ENCODE data around the gene C4BPB.

The C4BPB gene

GRCh38 chr1:207060596-207060995 is 28.1 kb upstream of the C4BPB start:
- DNase-seq (ENCODE audit: low read depth), result no peak
- TF ChIP-seq, protein P1, sequence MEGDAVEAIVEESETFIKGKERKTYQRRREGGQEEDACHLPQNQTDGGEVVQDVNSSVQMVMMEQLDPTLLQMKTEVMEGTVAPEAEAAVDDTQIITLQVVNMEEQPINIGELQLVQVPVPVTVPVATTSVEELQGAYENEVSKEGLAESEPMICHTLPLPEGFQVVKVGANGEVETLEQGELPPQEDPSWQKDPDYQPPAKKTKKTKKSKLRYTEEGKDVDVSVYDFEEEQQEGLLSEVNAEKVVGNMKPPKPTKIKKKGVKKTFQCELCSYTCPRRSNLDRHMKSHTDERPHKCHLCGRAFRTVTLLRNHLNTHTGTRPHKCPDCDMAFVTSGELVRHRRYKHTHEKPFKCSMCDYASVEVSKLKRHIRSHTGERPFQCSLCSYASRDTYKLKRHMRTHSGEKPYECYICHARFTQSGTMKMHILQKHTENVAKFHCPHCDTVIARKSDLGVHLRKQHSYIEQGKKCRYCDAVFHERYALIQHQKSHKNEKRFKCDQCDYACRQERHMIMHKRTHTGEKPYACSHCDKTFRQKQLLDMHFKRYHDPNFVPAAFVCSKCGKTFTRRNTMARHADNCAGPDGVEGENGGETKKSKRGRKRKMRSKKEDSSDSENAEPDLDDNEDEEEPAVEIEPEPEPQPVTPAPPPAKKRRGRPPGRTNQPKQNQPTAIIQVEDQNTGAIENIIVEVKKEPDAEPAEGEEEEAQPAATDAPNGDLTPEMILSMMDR (conservative IDR thresholded peaks at IDR 0.05; ENCODE audit: low read length), result no peak

DNA sequence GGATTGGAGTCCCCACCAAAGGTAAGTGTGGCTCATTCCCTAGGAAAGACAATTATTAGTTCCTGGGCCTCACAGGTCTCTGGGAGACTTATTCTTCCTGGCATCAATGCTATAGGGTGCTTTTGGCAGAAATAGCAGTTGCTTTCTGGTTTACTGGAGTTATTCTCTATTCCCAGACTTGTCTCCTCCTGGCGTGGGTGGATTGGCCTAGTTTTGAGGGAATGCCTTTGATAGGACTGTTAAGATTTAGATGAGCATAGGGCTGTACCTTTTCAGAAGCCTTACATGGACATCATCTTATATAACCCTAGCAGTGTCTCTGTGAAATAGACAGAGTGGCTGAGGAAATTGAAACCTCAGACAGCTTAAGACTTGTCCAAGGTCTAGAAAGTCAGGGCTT is 26.6 kb upstream of the C4BPB start:
- no peak for DNase-seq (ENCODE audit: low read depth)
- TF ChIP-seq, protein P1 (conservative IDR thresholded peaks at IDR 0.05; ENCODE audit: low read length), result no peak
- no peak overlapping the region for H3K4me3 ChIP-seq (ENCODE audit: low read length)

More at GRCh38 chr1:207060596-207060995, 28.1 kb upstream of the C4BPB start:
- H3K4me3 ChIP-seq (ENCODE audit: low read length), result no peak overlapping the region

GRCh38 chr1:207063014-207063413 is 25.6 kb upstream of the C4BPB start:
- no peak for DNase-seq (ENCODE audit: low read depth)
- TF ChIP-seq, protein P1 (conservative IDR thresholded peaks at IDR 0.05; ENCODE audit: low read length), result no peak
- H3K4me3 ChIP-seq (ENCODE audit: low read length), result no peak overlapping the region

DNA sequence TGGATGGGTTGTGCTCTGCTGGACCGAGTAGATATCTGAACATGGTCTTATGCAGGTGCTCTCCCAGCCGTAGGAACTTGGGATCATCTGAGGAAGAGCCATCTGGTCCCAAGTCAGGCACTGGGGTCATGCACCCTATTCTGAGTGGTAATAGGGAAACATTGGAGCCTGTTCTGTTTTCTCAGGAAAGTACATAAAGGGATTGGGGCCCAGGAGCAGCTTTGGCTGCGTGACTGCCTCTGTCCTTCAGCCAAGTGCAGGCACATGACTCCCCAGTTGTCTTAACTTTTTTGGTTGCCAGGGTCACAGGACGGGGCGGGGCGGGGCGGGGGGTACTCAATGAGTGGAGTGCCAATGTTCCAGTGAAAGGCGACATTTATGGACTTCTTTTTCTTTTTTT is 24.1 kb upstream of the C4BPB start:
- no peak for DNase-seq (ENCODE audit: low read depth)
- H3K4me3 ChIP-seq (ENCODE audit: low read length), result no peak overlapping the region
- TF ChIP-seq, protein P1 (conservative IDR thresholded peaks at IDR 0.05; ENCODE audit: low read length), result no peak

- TF ChIP-seq, protein P1 (conservative IDR thresholded peaks at IDR 0.05; ENCODE audit: low read length), result no peak
- no peak overlapping the region for H3K4me3 ChIP-seq (ENCODE audit: low read length)
- no peak for DNase-seq (ENCODE audit: low read depth)
Measured at GRCh38 chr1:207067185-207067584, 21.5 kb upstream of the C4BPB start.

DNA sequence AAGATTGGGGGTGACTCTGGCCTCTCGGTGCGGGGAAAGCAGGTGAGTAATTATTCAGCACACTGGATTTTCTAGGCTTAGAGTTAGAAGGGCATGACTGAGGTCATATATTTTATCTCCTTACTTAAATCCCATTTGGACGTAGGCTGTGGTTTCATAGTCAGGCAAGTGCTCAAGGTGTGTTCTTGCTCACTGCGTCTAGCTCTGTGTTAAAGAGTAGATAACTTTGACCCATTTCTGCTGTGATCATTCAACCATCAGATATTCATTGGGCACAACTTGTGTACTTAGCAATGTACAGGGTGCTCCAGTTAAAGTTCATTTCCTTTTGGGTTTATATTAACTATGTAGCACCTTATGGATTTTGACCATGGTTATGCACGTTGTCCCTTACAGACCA is 21.0 kb upstream of the C4BPB start:
- DNase-seq (ENCODE audit: low read depth), result no peak
- no peak overlapping the region for H3K4me3 ChIP-seq (ENCODE audit: low read length)

GRCh38 chr1:207069061-207069460 is 19.6 kb upstream of the C4BPB start:
- H3K4me3 ChIP-seq (ENCODE audit: low read length), result no peak overlapping the region
- TF ChIP-seq, protein P1 (conservative IDR thresholded peaks at IDR 0.05; ENCODE audit: low read length), result no peak
- no peak for DNase-seq (ENCODE audit: low read depth)

More for the DNA sequence above, 21.0 kb upstream of the C4BPB start:
- TF ChIP-seq, protein P1 (conservative IDR thresholded peaks at IDR 0.05; ENCODE audit: low read length), result no peak

Measured in AG10803 (cell line).